Measurements from ENCODE around the gene TMC6.
A peak's percentile ranks its signal among the peaks of the same experiment; 100 is the strongest.
"Not testable (repeated sequence)": the region's sequence is repeated elsewhere in the genome, so short reads cannot be mapped to it uniquely, and the experiment has no call there.

TMC6 gene, protein sequence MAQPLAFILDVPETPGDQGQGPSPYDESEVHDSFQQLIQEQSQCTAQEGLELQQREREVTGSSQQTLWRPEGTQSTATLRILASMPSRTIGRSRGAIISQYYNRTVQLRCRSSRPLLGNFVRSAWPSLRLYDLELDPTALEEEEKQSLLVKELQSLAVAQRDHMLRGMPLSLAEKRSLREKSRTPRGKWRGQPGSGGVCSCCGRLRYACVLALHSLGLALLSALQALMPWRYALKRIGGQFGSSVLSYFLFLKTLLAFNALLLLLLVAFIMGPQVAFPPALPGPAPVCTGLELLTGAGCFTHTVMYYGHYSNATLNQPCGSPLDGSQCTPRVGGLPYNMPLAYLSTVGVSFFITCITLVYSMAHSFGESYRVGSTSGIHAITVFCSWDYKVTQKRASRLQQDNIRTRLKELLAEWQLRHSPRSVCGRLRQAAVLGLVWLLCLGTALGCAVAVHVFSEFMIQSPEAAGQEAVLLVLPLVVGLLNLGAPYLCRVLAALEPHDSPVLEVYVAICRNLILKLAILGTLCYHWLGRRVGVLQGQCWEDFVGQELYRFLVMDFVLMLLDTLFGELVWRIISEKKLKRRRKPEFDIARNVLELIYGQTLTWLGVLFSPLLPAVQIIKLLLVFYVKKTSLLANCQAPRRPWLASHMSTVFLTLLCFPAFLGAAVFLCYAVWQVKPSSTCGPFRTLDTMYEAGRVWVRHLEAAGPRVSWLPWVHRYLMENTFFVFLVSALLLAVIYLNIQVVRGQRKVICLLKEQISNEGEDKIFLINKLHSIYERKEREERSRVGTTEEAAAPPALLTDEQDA

DNA sequence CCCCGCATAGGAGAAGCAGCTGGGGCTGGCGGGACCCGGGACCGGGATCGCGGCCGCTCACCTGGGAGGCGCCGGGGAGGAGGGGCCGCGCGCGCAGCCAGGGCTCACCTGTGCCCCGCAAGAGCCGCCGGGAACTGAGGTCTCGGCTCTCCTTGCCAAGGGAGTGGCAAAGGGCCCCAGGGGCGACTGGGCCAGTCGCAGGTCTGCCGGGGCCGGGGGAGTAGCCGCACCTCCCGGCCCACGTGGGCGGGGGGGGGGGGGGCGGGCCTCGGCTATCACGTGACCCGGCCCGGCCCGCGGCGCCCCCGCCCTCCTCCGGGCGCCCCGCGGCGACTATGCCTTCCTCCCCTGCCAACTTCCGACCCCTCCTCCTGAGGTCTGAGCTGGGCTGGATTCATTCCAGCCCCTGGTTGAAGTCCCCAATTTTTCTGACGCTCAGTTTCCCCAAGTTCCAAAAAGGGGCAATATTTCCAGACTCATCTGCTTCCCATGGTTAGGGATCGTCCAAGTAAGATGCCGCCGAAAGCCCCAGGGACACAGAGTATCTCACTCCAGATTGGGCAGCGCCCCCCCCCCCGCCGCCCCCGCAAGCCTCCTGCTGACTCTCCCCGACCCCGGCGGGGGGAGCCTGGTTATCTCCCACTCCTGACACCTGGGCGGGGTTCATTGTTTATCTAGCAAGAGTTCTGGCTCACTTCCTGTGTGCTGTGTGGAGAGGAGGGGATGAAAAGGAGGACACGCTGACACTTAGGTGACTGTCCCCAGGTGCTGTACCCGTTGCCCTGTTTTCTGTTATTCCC lies at the start of gene TMC6:
Gene TMC6, minus strand, starts transcription at position 205 of the 800 bp plus-strand sequence. CDS start 1,923 bp downstream, outside the sequence.
- no peak for DNase-seq (ENCODE audit: low read depth in 2 of 2)

DNA sequence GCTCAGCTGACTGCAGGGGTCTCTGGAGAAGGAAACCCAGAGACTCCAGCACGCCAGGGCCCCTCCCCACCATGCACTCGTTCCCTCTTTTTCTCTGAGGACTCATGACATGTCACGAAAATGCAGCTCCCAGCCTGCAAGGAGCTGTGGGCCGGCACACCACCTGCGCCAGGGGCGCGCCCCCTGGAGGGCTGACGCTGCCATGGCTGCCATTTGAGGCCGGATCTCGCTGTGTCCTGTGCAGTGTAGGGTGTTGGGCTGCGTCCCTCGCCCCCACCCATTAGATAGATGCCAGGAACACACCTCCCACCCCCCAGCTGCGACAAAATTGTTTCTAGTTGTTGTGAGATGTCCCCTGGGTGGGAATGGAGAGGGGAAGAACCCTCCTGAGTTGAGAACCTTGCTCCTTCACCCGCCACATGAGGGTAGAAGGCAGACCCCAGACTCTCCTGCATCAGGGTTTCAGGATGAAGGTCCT lies 48.0 kb upstream of the TMC6 start:
- DNase-seq (ENCODE audit: low read depth in 2 of 2): peak; percentile 64 to 70

DNA sequence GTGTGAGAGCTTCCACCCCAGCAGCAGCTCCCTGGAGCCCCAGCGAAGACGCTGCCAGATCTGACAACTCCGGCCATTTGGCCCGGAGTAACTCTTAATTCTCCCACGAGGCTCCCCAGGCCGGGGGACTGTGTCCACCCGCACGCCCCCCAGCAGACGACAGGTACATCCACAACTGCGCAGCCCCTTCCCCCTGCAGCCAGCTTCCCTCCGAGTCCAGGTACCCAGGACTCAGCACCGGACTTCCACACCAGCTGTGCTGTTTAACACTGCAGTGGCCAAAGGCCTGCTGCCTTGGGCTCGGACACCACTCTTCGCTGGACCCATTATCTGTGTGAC lies 47.1 kb upstream of the TMC6 start:
- DNase-seq (ENCODE audit: low read depth in 2 of 2): no peak

DNA sequence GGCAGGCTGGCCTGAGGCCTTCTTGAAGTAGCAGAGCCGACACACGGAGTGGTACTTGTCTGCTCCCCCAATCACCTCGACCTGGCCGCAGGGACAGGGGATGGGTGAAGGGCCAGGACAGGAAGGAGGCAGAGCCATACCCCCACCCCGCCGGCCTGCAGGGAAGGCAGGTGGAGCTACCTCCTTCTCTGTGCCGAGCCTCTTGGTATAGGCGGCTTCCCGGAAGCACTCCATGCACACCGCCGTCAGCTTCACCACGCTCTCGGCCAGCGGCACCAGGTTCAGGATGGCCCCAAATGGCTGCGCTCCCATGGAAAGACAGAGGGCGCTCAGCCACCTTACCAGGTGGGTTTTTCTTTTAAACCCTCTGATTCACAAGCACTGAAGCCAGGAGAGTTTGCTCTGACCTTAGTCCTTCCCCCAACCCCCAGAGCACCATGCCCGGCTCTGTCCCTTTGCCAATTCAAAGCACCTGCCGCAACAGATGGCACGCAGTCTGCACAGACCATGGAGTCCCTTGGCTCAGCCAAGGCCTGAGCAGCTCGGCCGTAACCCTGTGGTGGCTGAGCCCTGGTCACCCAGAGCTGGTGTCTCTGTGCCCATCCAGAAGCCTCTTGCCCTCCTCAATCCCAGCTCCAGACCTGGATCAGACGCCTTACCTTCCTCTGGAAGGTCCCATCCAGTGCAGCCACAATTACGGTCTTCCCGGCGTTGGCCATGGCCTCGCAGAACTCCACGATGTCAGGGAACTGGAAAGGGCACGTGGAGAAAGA lies 46.5 kb upstream of the TMC6 start:
- DNase-seq (ENCODE audit: low read depth in 2 of 2): no peak

DNA sequence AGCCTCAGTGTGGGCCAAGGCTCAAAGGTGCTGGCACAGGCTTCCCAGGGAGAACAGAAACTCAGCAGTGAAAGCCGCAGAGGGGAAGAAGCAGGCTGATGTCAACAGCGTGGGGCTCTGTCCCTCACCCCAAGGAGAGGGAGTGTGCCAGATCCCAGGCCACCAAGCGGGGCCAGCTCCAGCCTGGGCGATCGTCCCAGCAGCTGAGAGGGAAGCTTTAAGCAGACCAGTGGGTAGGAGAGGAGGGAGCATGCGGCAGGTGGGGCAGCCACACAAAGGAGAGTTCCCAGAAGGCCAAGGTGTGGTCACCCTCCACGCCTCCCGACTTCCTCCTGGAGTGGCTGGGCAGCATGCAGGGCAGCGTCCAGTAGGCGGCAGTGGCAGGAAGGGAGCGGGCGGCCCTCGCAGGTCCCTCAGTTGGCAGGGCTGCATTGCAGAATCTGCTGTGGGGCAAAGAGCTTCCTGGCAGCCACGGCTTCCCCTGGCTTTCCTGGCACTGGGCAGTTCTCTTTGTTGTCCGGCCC lies 45.9 kb upstream of the TMC6 start:
- DNase-seq (ENCODE audit: low read depth in 2 of 2): no peak

DNA sequence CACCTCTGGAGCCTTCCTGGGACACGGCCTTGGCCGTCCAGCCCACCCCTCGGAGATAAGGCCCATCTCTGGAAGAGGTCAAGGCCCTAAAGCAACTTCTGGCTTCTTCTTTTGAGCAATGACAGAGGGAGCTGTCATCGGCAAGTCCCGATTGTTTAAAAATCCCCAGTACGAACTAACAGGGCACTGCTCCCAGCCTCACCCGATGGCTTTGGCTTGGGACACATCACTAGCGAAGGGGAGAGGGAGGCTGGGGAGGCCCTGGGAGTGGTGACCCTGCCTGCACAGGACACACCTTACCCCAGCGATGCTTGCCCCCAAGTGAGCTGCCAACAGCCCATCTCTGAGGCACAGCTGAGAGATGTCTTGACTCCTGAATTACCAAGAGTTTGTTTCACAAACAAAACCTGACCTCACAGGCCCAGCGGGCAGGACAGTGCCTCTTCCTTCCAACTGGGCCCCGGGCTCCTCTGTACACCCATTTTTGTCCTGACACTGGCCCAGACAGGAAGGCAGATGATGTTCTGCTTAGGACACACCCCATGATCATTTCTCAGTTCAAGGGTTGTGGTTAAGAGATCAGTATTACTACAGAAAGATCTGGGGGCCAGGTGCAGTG lies 44.7 kb upstream of the TMC6 start:
- DNase-seq (ENCODE audit: low read depth in 2 of 2): no peak

DNA sequence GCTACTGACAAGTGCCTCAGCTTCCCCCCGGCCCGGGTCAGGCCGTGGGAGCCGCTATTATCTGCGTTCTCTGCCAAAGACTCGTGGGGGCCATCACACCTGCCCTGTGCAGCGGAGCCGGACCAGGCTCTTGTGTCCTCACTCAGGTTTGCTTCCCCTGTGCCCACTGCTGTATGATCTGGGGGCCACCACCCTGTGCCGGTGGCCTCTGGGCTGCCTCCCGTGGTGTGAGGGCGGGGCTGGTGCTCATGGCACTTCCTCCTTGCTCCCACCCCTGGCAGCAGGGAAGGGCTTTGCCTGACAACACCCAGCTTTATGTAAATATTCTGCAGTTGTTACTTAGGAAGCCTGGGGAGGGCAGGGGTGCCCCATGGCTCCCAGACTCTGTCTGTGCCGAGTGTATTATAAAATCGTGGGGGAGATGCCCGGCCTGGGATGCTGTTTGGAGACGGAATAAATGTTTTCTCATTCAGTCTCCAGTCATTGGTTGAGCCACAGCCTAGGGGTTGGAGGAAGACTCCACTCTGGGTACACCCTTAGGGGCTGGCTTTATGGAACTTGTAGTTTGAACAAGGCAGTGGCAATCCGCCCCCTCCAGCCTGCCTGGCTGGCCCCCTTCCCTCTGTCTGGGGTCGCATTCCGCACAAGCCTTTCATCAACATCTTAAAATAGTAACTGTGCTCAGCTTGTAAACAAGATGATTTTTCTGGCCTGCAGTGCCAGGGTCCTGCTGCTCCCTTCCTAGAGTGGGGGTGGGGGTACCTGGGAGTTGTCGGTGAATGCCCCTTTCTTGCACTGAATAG lies 43.9 kb upstream of the TMC6 start:
- DNase-seq (ENCODE audit: low read depth in 2 of 2): no peak

DNA sequence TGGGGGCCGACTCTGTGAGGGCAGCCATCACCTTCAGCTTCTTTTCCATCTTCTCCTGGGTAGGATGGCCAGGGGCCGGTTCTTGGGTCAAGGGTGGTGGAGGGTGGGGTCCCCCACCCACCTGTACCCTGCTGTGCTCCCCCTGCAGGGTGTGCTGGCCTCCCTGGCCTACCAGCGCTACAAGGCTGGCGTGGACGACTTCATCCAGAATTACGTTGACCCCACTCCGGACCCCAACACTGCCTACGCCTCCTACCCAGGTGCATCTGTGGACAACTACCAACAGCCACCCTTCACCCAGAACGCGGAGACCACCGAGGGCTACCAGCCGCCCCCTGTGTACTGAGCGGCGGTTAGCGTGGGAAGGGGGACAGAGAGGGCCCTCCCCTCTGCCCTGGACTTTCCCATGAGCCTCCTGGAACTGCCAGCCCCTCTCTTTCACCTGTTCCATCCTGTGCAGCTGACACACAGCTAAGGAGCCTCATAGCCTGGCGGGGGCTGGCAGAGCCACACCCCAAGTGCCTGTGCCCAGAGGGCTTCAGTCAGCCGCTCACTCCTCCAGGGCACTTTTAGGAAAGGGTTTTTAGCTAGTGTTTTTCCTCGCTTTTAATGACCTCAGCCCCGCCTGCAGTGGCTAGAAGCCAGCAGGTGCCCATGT lies 43.2 kb upstream of the TMC6 start:
- DNase-seq (ENCODE audit: low read depth in 2 of 2): not testable (repeated sequence)

DNA sequence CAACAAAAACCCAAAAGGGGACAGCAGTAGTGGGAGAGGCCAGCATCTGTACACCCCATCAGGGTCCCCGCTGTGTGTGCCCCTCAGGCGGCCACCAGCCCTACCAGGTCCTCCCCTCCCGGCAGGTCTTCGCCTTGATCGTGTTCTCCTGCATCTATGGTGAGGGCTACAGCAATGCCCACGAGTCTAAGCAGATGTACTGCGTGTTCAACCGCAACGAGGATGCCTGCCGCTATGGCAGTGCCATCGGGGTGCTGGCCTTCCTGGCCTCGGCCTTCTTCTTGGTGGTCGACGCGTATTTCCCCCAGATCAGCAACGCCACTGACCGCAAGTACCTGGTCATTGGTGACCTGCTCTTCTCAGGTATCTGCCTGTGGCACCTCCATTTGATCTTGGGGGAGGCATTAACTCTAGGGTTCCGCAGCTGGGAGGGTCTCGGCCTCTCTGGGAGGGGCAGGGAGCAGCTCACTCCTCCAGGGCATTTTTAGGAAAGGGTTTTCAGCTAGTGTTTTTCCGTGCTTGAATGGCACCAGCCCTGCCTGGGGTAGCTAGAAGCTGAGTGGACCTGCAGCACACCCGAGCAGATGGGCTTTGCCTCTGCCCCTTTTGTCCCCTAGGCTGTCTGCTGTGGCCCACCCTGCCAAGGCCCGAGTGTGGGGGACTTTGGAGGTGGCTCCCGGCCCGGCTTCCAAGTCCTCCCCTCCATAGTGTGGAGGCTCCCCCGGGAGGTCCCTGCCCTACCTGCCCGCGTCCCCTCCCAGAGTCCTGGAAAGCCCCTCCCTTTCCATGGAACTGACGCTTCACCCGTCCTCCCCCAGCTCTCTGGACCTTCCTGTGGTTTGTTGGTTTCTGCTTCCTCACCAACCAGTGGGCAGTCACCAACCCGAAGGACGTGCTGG lies 42.4 kb upstream of the TMC6 start:
- no peak for DNase-seq (ENCODE audit: low read depth in 2 of 2)

DNA sequence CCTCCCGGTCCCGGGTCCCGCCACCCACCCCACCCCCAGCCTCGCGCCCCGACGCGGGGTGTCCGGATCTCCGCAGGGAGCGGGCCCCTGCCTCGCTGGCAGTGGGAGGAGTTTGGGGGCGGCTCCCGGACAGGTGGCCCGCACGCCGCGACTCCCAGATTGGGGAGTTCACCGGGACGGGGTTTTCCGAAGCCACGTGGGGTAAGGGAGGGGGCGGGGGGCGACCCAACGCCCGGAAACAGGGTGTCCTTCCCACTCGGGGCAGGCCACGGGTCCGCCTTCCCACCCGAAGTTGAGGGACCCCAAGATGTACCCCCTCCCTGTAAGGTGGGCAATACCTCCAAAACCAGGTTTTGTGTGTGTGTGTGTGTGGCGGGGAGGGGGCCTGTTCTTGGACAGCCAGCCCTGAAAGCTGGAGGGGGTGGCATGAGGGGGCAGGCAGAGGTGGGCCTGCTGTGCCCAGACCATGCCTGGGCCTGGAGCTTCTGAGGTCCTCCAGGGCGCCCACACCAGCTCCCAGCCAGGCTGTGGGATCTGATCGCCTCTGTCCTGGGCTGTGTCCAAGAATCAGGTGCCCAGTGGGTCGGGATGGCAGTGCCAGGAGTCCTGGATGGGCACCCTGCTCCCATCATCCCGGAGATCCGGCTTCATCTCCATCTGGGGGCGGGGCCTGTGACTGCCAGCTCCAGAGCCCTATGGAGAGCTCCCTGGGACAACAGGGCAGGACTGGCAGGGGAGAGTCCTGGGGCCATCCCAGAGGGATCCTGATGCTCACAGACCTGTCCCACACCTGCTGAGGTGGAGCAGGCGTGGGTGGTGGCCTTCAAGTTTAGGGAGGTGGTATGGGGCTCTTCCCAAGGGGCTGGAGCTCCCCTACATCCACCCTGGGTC lies 40.6 kb upstream of the TMC6 start:
- peak in 1 of 2 donors; percentile 53 for DNase-seq (ENCODE audit: low read depth in 2 of 2)

DNA sequence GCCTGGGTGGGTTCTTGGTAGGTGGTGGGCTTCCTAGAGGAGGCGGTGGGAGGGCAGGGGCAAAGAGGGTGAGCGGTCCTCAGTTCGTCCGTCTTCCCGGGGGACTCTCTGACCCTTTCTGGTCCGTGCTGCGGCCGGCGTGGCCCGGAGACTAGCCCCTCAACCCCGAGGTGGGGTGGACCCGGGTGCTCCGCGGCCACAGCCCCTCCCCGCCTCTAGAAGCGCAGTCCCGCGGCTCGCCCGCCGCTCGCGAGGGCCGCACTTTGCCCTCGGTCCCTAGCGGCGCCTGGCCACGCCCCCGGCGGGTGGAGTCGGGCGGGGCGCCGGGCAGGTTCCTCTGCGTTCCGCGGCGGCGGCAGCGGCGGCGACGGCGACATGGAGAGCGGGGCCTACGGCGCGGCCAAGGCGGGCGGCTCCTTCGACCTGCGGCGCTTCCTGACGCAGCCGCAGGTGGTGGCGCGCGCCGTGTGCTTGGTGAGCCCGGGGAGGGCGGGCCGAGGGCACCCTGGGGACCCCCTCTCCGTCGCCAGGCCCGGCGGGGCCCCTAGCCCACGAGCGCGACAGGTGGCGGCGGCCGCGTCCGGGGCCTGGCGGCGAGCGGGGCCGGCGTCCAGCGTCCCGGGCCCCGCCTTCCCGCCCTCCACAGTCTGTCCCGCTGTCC lies 39.8 kb upstream of the TMC6 start, which contains the start of gene SYNGR2:
Gene SYNGR2, plus strand, starts transcription at position 340 of the 661 bp plus-strand sequence. Its CDS starts 36 bp downstream, at position 376.
- DNase-seq (ENCODE audit: low read depth in 2 of 2): peak; percentile 84 to 87

DNA sequence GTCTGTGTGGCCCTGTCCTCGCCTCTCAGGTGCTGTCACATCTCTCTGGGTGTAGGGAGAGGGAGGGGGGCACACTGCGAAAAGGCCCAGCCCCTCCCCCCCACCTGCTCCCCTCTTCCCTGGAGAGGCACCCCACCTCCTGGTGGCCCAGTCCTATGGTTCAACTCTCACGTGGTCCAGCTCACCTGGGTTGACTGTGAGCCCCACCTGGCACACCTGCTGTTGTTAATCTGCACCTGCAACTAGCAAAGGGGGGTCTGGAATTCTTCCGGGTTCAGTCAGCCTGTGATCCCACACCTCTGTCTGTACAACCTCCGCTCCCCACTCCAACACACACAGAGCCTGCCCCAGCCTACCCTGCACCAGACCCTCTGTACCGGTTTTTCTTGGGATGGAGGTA lies 37.9 kb upstream of the TMC6 start:
- DNase-seq (ENCODE audit: low read depth in 2 of 2): no peak

DNA sequence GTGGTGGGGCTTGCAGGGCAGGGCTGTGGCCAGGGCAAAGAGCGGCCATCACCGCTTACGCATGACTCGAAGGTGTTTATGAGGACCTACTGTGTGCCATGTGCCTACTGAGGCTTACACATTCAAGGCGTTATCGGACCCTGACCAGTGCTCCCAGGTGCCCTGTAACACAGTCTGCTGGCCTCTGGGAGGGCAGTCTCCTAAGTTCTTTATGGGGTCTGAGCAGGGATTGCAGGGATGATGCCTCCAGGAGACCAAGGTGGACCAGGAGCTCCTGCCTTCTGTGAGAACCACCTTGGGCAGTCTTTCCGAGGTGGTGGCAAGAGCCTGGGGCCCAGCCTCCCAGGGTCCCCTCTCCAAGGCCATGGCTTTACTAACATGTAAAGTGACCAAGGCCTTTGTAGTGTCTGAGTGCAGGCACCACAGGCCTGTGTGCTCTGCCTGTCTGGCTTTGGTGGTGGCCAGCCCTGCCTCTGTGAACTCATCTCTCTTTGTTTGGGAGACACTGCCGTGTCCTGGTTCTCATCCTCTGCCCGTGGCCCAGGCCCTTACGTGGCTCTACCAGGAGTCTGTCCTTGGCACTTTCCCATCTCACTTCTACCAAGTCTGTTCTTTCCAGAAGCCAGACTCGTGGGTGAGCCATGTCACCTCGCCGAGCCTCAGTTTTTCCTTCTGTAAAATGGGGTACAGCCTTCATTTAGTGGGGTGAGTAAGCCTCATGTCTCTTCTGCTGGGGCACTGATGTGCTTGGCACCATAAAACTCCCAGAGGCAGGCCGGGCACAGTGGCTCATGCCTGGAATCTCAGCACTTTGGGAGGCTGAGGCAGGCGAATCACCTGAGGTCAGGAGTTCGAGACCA lies 36.4 kb upstream of the TMC6 start:
- no peak for DNase-seq (ENCODE audit: low read depth in 2 of 2)

DNA sequence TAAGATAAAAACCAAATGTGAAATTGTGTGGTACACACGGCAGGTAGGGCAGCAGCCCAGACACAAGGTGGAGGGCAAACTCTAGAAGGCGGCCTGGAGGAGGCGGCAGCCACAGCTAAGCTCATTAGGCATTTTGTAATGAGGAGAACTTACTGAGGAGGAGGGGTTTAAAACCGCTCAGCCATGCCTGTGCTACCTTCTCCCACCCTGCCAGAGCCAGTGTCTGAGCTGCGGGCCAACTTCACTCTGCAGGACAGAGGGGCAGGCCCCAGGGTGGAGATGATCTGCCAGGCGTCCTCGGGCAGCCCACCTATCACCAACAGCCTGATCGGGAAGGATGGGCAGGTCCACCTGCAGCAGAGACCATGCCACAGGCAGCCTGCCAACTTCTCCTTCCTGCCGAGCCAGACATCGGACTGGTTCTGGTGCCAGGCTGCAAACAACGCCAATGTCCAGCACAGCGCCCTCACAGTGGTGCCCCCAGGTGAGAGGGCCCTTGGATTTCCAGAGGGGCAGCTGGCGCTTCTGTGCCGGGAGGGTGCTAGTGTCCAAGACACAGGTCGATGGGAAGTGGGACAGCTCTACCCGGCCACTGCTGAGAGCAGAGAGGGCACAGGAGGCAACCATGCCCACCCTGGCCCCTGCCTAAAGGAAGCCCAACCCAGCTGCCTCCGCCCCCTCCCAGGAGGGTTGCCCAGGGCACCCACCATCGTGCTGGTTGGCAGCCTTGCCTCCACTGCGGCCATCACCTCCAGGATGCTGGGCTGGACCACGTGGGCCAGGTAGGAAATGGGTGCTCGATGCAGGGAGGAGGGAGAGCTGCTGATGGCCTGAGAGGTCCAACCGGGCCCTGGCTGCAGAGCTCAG lies 35.6 kb upstream of the TMC6 start:
- DNase-seq (ENCODE audit: low read depth in 2 of 2): no peak

Measured in stimulated activated CD4-positive, alpha-beta T cell treated with anti-CD3 and anti-CD28 coated beads, Interleukin-4, amount 100 ng/mL, for 48 hours (primary cell).